GM23338 (cell line): ENCODE measurements around the gene ST3GAL2. TPM values are rescaled to one million over a fixed set of nuclear protein-coding genes. Genes with fewer than 3 reads are reported as not detected.

Source experiments
- ATAC-seq: fragments of 200-7000 bp; cut with Tn5 transposase; 3 replicates; pipeline ENCODE4 v1.9.1; 2020
- DNase-seq: peaks from one replicate; pipeline ENCODE4 v3.0.0-alpha.2; 2015; ENCODE audit warnings: low spot score
- H2AFZ ChIP-seq: fragments of 200-600 bp; sonication (generic); 2 replicates; pipeline ENCODE4 v1.8.0; 2016; ENCODE audit warnings: antibody characterized with exemption, mild to moderate bottlenecking, moderate library complexity
- H3F3A ChIP-seq: fragments of 200-600 bp; sonication (generic); replicated peaks from 2 replicates; pipeline ENCODE4 v1.8.0; 2017; ENCODE audit warnings: antibody characterized with exemption, mixed run types, low read depth
- H3K27ac ChIP-seq: fragments of 200-600 bp; sonication (generic); 2 replicates; pipeline ENCODE4 v1.6.1; 2016; ENCODE audit warnings: low read depth
- H3K27me3 ChIP-seq: fragments of 200-600 bp; sonication (generic); 2 replicates; pipeline ENCODE4 v1.8.0; 2016; ENCODE audit warnings: mild to moderate bottlenecking, mixed run types, moderate library complexity; ENCODE audit not compliant: insufficient read depth
- H3K36me3 ChIP-seq: fragments of 200-600 bp; sonication (generic); 2 replicates; pipeline ENCODE4 v1.8.0; 2016; ENCODE audit warnings: mild to moderate bottlenecking; ENCODE audit not compliant: insufficient read depth
- H3K4me1 ChIP-seq: fragments of 200-600 bp; sonication (generic); 2 replicates; pipeline ENCODE4 v1.8.0; 2016; ENCODE audit warnings: mild to moderate bottlenecking, moderate library complexity; ENCODE audit not compliant: insufficient read depth
- H3K4me2 ChIP-seq: fragments of 200-600 bp; sonication (generic); 2 replicates; pipeline ENCODE4 v1.7.1; 2017; ENCODE audit warnings: mixed run types
- H3K4me3 ChIP-seq: fragments of 200-600 bp; sonication (generic); 2 replicates; pipeline ENCODE4 v1.6.1; 2016; ENCODE audit warnings: mixed run types
- H3K79me2 ChIP-seq: fragments of 200-600 bp; sonication (generic); replicated peaks from 2 replicates; pipeline ENCODE4 v1.8.0; 2017; ENCODE audit warnings: mild to moderate bottlenecking; ENCODE audit not compliant: insufficient read depth
- H3K9me2 ChIP-seq: fragments of 200-600 bp; sonication (generic); 2 replicates; pipeline ENCODE4 v1.8.0; 2017; ENCODE audit not compliant: insufficient read depth
- H4K20me1 ChIP-seq: fragments of 200-600 bp; sonication (generic); replicated peaks from 2 replicates; pipeline ENCODE4 v1.8.0; 2017; ENCODE audit warnings: mild to moderate bottlenecking; ENCODE audit not compliant: insufficient read depth
- H3K27ac Mint-ChIP-seq: 2 replicates; pipeline ENCODE4 v1.8.0; 2020; ENCODE audit warnings: inconsistent platforms, mild to moderate bottlenecking, moderate library complexity, mixed read lengths
- H3K27me3 Mint-ChIP-seq: 3 replicates; pipeline ENCODE4 v1.8.0; 2022; ENCODE audit warnings: low read depth, mild to moderate bottlenecking, moderate library complexity, mixed read lengths, inconsistent platforms; ENCODE audit not compliant: insufficient read depth, poor library complexity
- H3K36me3 Mint-ChIP-seq: 3 replicates; pipeline ENCODE4 v1.8.0; 2021; ENCODE audit warnings: low read depth, mild to moderate bottlenecking, inconsistent platforms, moderate library complexity, mixed read lengths
- H3K4me1 Mint-ChIP-seq: 3 replicates; pipeline ENCODE4 v1.8.0; 2020; ENCODE audit warnings: mild to moderate bottlenecking, inconsistent platforms, mixed read lengths
- H3K4me3 Mint-ChIP-seq: 3 replicates; pipeline ENCODE4 v1.8.0; 2021; ENCODE audit warnings: moderate library complexity, mild to moderate bottlenecking, inconsistent platforms, mixed read lengths
- H3K9me3 Mint-ChIP-seq: 3 replicates; pipeline ENCODE4 v1.8.0; 2020; ENCODE audit warnings: moderate library complexity, mild to moderate bottlenecking, inconsistent platforms, mixed read lengths
- CREB1 ChIP-seq: fragments of 250-450 bp; sonication (Bioruptor Pico); IDR thresholded peaks from 2 replicates; pipeline ENCODE4 v1.5.0; 2020; ENCODE audit warnings: low read depth, mild to moderate bottlenecking, moderate library complexity
- EZH2 ChIP-seq: fragments of 200-600 bp; sonication (generic); IDR thresholded peaks from one replicate; pipeline ENCODE4 v1.8.0; 2017; ENCODE audit warnings: antibody characterized with exemption, mild to moderate bottlenecking, low read depth; ENCODE audit not compliant: unreplicated experiment
- EZH2phosphoT487 ChIP-seq: fragments of 200-600 bp; sonication (generic); IDR thresholded peaks from one replicate; pipeline ENCODE4 v1.8.1; 2018; ENCODE audit warnings: antibody characterized with exemption; ENCODE audit not compliant: unreplicated experiment
- JUNB ChIP-seq: IDR thresholded peaks from one replicate; pipeline ENCODE4 v1.6.1; 2016; ENCODE audit warnings: antibody characterized with exemption; ENCODE audit not compliant: unreplicated experiment
- NANOG ChIP-seq: IDR thresholded peaks from 2 replicates; pipeline ENCODE4 v1.6.1; 2016; ENCODE audit warnings: antibody characterized with exemption, borderline replicate concordance
- POLR2AphosphoS5 ChIP-seq: IDR thresholded peaks from 2 replicates; pipeline ENCODE4 v1.6.1; 2016; ENCODE audit warnings: antibody characterized with exemption, low read depth
- STAT1 ChIP-seq: IDR thresholded peaks from one replicate; pipeline ENCODE4 v1.6.1; 2016; ENCODE audit warnings: antibody characterized with exemption; ENCODE audit not compliant: unreplicated experiment
- ZNF114 ChIP-seq: fragments of 250-450 bp; sonication (Bioruptor Pico); IDR thresholded peaks from 2 replicates; pipeline ENCODE4 v1.5.0; 2020; ENCODE audit warnings: mild to moderate bottlenecking, moderate library complexity
- ZNF331 ChIP-seq: fragments of 250-450 bp; sonication (Bioruptor Pico); IDR thresholded peaks from 2 replicates; pipeline ENCODE4 v1.5.0; 2020; ENCODE audit warnings: low read depth, mild to moderate bottlenecking, moderate library complexity
- polyA plus RNA-seq: library from polyadenylated mRNA; unstranded; fragments of >200 nt; fragmentation: Nextera tagmentation; extraction: Ambion mirVana; gene quantifications from 2 replicates; pipeline ENCODE4 v1.2.1, GENCODE V29; 2016
- total RNA-seq: library from RNA; depleted of rRNA; stranded (reverse); fragments of >200 nt; shearing (Covaris generic); gene quantifications from 2 replicates; pipeline ENCODE4 v1.2.3, GENCODE V29; 2014
- TF ChIP-seq, protein P1 (sequence below), 2 experiments: fragments of 200-600 bp in 1 of 2; sonication (generic) in 1 of 2; conservative IDR thresholded peaks; 2 replicates each; pipeline versions ENCODE4 v1.5.1 to v1.6.1; 2016 to 2017; ENCODE audit warnings: antibody characterized with exemption in 2 of 2, low read depth in 2 of 2, mild to moderate bottlenecking in 2 of 2, moderate library complexity in 1 of 2
- TF ChIP-seq, protein P2 (sequence below): IDR thresholded peaks from one replicate; pipeline ENCODE4 v1.6.1; 2018; ENCODE audit warnings: antibody characterized with exemption; ENCODE audit not compliant: unreplicated experiment
- TF ChIP-seq, protein P3 (sequence below): fragments of 250-450 bp; sonication (Bioruptor Pico); IDR thresholded peaks from 2 replicates; pipeline ENCODE4 v1.5.0; 2020; ENCODE audit warnings: mild to moderate bottlenecking, moderate library complexity

The ST3GAL2 gene
- total and polyA plus RNA-seq, 2 experiments from 2014 or later: 12.3 to 39.8 TPM

DNA sequence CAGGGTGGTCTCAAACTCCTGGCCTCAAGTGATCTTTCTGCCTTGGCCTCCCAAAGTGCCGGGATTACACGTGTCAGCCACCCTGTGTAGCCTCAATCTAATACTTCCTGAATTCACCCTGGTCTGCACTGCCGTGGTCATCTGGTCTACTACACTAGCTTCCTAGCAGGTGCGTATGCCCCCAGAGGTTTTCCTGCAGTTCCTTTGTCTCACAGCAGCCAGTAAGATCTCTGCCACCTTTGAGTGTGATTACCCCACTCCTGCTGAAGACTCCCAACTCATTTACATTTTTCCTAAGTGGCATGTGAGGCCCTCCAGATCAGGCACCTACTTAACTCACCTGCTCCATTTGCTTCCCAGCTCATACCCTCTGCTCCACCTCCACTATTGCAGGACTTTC is 97.3 kb downstream of the ST3GAL2 start:
- peak overlapping the region; percentile 76 for H3K27ac Mint-ChIP-seq
- no peaks in the 10 kb centered on the region for H3K9me3 Mint-ChIP-seq
- peak overlapping the region; percentile 2; the same call in 1 of the 3 replicates for H3K4me3 Mint-ChIP-seq

More for the DNA sequence above, 97.3 kb downstream of the ST3GAL2 start:
- no peak overlapping the region for H3K4me3 ChIP-seq
- no peaks in the 10 kb centered on the region for H4K20me1 ChIP-seq
- H3K4me1 ChIP-seq: no peaks in the 10 kb centered on the region; the same call in 1 of the 2 replicates
- H3K9me2 ChIP-seq: no peaks in the 10 kb centered on the region
- peaks cover 3% of the 10 kb centered on the region; the same call in 1 of the 3 replicates for H3K36me3 Mint-ChIP-seq
- H3K4me1 Mint-ChIP-seq: peaks cover 18% of the 10 kb centered on the region
- DNase-seq (peak; percentile 20), ATAC-seq (peak; percentile 52)
- H3K27me3 Mint-ChIP-seq: peaks cover 5% of the 10 kb centered on the region
- H2AFZ ChIP-seq: no peak overlapping the region
- no peaks in the 10 kb centered on the region for H3K79me2 ChIP-seq
- no peak overlapping the region for H3K27ac ChIP-seq
- H3K36me3 ChIP-seq: no peaks in the 10 kb centered on the region
- TF ChIP-seq POLR2AphosphoS5 (no peak), ZNF331 (CRISPR knock-in tag) (no peak), EZH2phosphoT487 (no peak), EZH2 (no peak), NANOG (no peak), JUNB (no peak), ZNF114 (CRISPR knock-in tag) (no peak), CREB1 (no peak), STAT1 (no peak)
- TF ChIP-seq, protein P1, sequence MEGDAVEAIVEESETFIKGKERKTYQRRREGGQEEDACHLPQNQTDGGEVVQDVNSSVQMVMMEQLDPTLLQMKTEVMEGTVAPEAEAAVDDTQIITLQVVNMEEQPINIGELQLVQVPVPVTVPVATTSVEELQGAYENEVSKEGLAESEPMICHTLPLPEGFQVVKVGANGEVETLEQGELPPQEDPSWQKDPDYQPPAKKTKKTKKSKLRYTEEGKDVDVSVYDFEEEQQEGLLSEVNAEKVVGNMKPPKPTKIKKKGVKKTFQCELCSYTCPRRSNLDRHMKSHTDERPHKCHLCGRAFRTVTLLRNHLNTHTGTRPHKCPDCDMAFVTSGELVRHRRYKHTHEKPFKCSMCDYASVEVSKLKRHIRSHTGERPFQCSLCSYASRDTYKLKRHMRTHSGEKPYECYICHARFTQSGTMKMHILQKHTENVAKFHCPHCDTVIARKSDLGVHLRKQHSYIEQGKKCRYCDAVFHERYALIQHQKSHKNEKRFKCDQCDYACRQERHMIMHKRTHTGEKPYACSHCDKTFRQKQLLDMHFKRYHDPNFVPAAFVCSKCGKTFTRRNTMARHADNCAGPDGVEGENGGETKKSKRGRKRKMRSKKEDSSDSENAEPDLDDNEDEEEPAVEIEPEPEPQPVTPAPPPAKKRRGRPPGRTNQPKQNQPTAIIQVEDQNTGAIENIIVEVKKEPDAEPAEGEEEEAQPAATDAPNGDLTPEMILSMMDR (conservative IDR thresholded peaks at IDR 0.05; ENCODE audit: low read depth in 2 of 2): no peak
- TF ChIP-seq, protein P2, sequence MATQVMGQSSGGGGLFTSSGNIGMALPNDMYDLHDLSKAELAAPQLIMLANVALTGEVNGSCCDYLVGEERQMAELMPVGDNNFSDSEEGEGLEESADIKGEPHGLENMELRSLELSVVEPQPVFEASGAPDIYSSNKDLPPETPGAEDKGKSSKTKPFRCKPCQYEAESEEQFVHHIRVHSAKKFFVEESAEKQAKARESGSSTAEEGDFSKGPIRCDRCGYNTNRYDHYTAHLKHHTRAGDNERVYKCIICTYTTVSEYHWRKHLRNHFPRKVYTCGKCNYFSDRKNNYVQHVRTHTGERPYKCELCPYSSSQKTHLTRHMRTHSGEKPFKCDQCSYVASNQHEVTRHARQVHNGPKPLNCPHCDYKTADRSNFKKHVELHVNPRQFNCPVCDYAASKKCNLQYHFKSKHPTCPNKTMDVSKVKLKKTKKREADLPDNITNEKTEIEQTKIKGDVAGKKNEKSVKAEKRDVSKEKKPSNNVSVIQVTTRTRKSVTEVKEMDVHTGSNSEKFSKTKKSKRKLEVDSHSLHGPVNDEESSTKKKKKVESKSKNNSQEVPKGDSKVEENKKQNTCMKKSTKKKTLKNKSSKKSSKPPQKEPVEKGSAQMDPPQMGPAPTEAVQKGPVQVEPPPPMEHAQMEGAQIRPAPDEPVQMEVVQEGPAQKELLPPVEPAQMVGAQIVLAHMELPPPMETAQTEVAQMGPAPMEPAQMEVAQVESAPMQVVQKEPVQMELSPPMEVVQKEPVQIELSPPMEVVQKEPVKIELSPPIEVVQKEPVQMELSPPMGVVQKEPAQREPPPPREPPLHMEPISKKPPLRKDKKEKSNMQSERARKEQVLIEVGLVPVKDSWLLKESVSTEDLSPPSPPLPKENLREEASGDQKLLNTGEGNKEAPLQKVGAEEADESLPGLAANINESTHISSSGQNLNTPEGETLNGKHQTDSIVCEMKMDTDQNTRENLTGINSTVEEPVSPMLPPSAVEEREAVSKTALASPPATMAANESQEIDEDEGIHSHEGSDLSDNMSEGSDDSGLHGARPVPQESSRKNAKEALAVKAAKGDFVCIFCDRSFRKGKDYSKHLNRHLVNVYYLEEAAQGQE: no peak
- TF ChIP-seq, protein P3, sequence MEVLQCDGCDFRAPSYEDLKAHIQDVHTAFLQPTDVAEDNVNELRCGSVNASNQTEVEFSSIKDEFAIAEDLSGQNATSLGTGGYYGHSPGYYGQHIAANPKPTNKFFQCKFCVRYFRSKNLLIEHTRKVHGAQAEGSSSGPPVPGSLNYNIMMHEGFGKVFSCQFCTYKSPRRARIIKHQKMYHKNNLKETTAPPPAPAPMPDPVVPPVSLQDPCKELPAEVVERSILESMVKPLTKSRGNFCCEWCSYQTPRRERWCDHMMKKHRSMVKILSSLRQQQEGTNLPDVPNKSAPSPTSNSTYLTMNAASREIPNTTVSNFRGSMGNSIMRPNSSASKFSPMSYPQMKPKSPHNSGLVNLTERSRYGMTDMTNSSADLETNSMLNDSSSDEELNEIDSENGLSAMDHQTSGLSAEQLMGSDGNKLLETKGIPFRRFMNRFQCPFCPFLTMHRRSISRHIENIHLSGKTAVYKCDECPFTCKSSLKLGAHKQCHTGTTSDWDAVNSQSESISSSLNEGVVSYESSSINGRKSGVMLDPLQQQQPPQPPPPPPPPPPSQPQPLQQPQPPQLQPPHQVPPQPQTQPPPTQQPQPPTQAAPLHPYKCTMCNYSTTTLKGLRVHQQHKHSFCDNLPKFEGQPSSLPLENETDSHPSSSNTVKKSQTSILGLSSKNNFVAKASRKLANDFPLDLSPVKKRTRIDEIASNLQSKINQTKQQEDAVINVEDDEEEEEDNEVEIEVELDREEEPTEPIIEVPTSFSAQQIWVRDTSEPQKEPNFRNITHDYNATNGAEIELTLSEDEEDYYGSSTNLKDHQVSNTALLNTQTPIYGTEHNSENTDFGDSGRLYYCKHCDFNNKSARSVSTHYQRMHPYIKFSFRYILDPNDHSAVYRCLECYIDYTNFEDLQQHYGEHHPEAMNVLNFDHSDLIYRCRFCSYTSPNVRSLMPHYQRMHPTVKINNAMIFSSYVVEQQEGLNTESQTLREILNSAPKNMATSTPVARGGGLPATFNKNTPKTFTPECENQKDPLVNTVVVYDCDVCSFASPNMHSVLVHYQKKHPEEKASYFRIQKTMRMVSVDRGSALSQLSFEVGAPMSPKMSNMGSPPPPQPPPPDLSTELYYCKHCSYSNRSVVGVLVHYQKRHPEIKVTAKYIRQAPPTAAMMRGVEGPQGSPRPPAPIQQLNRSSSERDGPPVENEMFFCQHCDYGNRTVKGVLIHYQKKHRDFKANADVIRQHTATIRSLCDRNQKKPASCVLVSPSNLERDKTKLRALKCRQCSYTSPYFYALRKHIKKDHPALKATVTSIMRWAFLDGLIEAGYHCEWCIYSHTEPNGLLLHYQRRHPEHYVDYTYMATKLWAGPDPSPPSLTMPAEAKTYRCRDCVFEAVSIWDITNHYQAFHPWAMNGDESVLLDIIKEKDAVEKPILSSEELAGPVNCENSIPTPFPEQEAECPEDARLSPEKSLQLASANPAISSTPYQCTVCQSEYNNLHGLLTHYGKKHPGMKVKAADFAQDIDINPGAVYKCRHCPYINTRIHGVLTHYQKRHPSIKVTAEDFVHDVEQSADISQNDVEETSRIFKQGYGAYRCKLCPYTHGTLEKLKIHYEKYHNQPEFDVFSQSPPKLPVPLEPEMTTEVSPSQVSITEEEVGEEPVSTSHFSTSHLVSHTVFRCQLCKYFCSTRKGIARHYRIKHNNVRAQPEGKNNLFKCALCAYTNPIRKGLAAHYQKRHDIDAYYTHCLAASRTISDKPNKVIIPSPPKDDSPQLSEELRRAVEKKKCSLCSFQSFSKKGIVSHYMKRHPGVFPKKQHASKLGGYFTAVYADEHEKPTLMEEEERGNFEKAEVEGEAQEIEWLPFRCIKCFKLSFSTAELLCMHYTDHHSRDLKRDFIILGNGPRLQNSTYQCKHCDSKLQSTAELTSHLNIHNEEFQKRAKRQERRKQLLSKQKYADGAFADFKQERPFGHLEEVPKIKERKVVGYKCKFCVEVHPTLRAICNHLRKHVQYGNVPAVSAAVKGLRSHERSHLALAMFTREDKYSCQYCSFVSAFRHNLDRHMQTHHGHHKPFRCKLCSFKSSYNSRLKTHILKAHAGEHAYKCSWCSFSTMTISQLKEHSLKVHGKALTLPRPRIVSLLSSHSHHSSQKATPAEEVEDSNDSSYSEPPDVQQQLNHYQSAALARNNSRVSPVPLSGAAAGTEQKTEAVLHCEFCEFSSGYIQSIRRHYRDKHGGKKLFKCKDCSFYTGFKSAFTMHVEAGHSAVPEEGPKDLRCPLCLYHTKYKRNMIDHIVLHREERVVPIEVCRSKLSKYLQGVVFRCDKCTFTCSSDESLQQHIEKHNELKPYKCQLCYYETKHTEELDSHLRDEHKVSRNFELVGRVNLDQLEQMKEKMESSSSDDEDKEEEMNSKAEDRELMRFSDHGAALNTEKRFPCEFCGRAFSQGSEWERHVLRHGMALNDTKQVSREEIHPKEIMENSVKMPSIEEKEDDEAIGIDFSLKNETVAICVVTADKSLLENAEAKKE (CRISPR knock-in tag): no peak
- no peaks in the 10 kb centered on the region; the same call in 1 of the 2 replicates for H3F3A ChIP-seq
- H3K4me2 ChIP-seq: 0 out of 2 replicates have a peak overlapping the region, but pooled peaks have one; percentile 19
- H3K27me3 ChIP-seq: no peaks in the 10 kb centered on the region
